Adipose tissue (tissue), 3 donors: ENCODE data around the gene TBC1D32. TPM values are rescaled to one million over a fixed set of nuclear protein-coding genes. Genes with fewer than 3 reads are reported as not detected.
"Not testable (repeated sequence)": the region's sequence is repeated elsewhere in the genome, so short reads cannot be mapped to it uniquely, and the experiment has no call there.

ENCODE experiments used
- H3K27ac ChIP-seq: one replicate; pipeline ENCODE4 v1.5.1; 2013; ENCODE audit warnings: low read depth, low read length
- WGBS, 3 donors: extraction: QIAGEN DNeasy Blood & Tissue Kit; methylation state at CpG; one replicate each; pipeline ENCODE4 v1.1.7; 2013; 5-methylcytosine and 5-hydroxymethylcytosine counted together
- polyA plus RNA-seq, 3 donors: library from polyadenylated mRNA; stranded (reverse); fragments of 200-250 nt; gene quantifications; one replicate each; pipeline ENCODE4 v1.2.3, GENCODE V29; 2013
- donor health status: healthy with polysubstance abuse.
- donor health status: Bipolar disorder and iron deficiency.
- donor health status: healthy.

The TBC1D32 gene
- polyA plus RNA-seq, 3 donors: 0.83 to 0.94 TPM; not detected in 1

GRCh38 chr6:121172451-121172850, 161.8 kb downstream of the TBC1D32 start:
- 89 to 97% (median 96%) methylated on average over 1 of the region's 1 CpG for WGBS, 3 donors

GRCh38 chr6:121171879-121172278, 162.4 kb downstream of the TBC1D32 start:
- WGBS, 3 donors: 77 to 87% (median 84%) methylated on average over 4 of the region's 4 CpGs
- no peak overlapping the region for H3K27ac ChIP-seq

More at GRCh38 chr6:121172451-121172850, 161.8 kb downstream of the TBC1D32 start:
- H3K27ac ChIP-seq: not testable (repeated sequence)

- no peak overlapping the region for H3K27ac ChIP-seq
Observed at GRCh38 chr6:121161886-121162285, 172.4 kb downstream of the TBC1D32 start.

- WGBS, 3 donors: 55 to 94% (median 92%) methylated on average over 2 of the region's 2 CpGs
Observed at GRCh38 chr6:121160276-121160675, 174.0 kb downstream of the TBC1D32 start.

GRCh38 chr6:121158891-121159290, 175.4 kb downstream of the TBC1D32 start:
- no peak overlapping the region for H3K27ac ChIP-seq

More at GRCh38 chr6:121160276-121160675, 174.0 kb downstream of the TBC1D32 start:
- no peak overlapping the region for H3K27ac ChIP-seq

GRCh38 chr6:121158438-121158837, 175.8 kb downstream of the TBC1D32 start:
- H3K27ac ChIP-seq: no peak overlapping the region

- WGBS, 3 donors: 88 to 100% (median 94%) methylated on average over 1 of the region's 1 CpG
- H3K27ac ChIP-seq: no peak overlapping the region
Observed at GRCh38 chr6:121157906-121158305, 176.4 kb downstream of the TBC1D32 start.

GRCh38 chr6:121143476-121143875, 190.8 kb downstream of the TBC1D32 start:
- no peak overlapping the region for H3K27ac ChIP-seq
- WGBS, 3 donors: 90 to 94% (median 91%) methylated on average over 2 of the region's 2 CpGs

GRCh38 chr6:121142093-121142492, 192.2 kb downstream of the TBC1D32 start:
- no peak overlapping the region for H3K27ac ChIP-seq
- WGBS, 3 donors: 96 to 97% (median 96%) methylated on average over 6 of the region's 6 CpGs

- H3K27ac ChIP-seq: no peak overlapping the region
Observed at GRCh38 chr6:121135425-121135824, 198.9 kb downstream of the TBC1D32 start.

GRCh38 chr6:121134922-121135321, 199.4 kb downstream of the TBC1D32 start:
- no peak overlapping the region for H3K27ac ChIP-seq

GRCh38 chr6:121124600-121124999, 209.7 kb downstream of the TBC1D32 start:
- no peak overlapping the region for H3K27ac ChIP-seq

GRCh38 chr6:121112356-121112755, 221.9 kb downstream of the TBC1D32 start:
- H3K27ac ChIP-seq: no peak overlapping the region

GRCh38 chr6:121110733-121111132, 223.5 kb downstream of the TBC1D32 start:
- WGBS, 3 donors: 90 to 94% (median 94%) methylated on average over 4 of the region's 4 CpGs
- H3K27ac ChIP-seq: no peak overlapping the region

- no peak overlapping the region for H3K27ac ChIP-seq
- 84 to 94% (median 85%) methylated on average over 1 of the region's 1 CpG for WGBS, 3 donors
Observed at GRCh38 chr6:121106962-121107361, 227.3 kb downstream of the TBC1D32 start.

GRCh38 chr6:121105461-121105860, 228.8 kb downstream of the TBC1D32 start:
- no peak overlapping the region for H3K27ac ChIP-seq
- 68 to 79% (median 71%) methylated on average over 4 of the region's 4 CpGs for WGBS, 3 donors

GRCh38 chr6:121093928-121094327, 240.4 kb downstream of the TBC1D32 start:
- H3K27ac ChIP-seq: no peak overlapping the region

GRCh38 chr6:121090492-121090891, 243.8 kb downstream of the TBC1D32 start:
- no peak overlapping the region for H3K27ac ChIP-seq
- WGBS, 3 donors: 81 to 89% (median 89%) methylated on average over 1 of the region's 1 CpG

GRCh38 chr6:121086876-121087275, 247.4 kb downstream of the TBC1D32 start:
- 67 to 79% (median 73%) methylated on average over 3 of the region's 3 CpGs for WGBS, 3 donors
- H3K27ac ChIP-seq: no peak overlapping the region

- 82 to 91% (median 91%) methylated on average over 3 of the region's 3 CpGs for whole genome bisulfite sequencing, 3 donors
- H3K27ac ChIP-seq: no peak overlapping the region
Observed at GRCh38 chr6:121076119-121076518, 258.2 kb downstream of the TBC1D32 start.

GRCh38 chr6:121068749-121069148, 265.5 kb downstream of the TBC1D32 start:
- H3K27ac ChIP-seq: not testable (repeated sequence)
- WGBS, 3 donors: 94 to 100% (median 97%) methylated on average over 1 of the region's 1 CpG

- no peak overlapping the region for H3K27ac ChIP-seq
Observed at GRCh38 chr6:121067381-121067780, 266.9 kb downstream of the TBC1D32 start.
